Right lobe of liver (tissue), 6 donors: ENCODE results near the gene PYHIN1. TPM values are rescaled to one million over a fixed set of nuclear protein-coding genes. Genes with fewer than 3 reads are reported as not detected.

Experiments
- ATAC-seq, 4 donors: fragments of 200-7000 bp; cut with Tn5 transposase; one replicate each; pipeline ENCODE4 v1.9.1; 2020; ENCODE audit warnings: mild to moderate bottlenecking in 4 of 4, moderate library complexity in 4 of 4
- DNase-seq, 3 donors: peaks; one replicate each; pipeline ENCODE4 v3.0.0-alpha.2; 2020
- H3K27ac ChIP-seq, 3 donors: fragments of 200-600 bp; one replicate each; pipeline ENCODE4 v1.8.0; 2022
- H3K27me3 ChIP-seq, 2 donors: fragments of 200-600 bp; one replicate each; pipeline ENCODE4 v1.8.0; 2022
- H3K36me3 ChIP-seq, 4 donors: fragments of 200-600 bp; sonication (generic) in 1 of 4; one replicate each; pipeline versions ENCODE4 v1.5.1 to v1.8.0; 2017 to 2022; ENCODE audit warnings: control low read depth in 1 of 4
- H3K4me1 ChIP-seq, 4 donors: fragments of 200-600 bp; sonication (generic) in 1 of 4; one replicate each; pipeline versions ENCODE4 v1.5.1 to v1.8.0; 2017 to 2022; ENCODE audit warnings: control low read depth in 1 of 4
- H3K4me3 ChIP-seq, 3 donors: fragments of 200-600 bp; one replicate each; pipeline ENCODE4 v1.8.0; 2022
- H3K9me3 ChIP-seq, 4 donors: fragments of 200-600 bp; sonication (generic) in 1 of 4; one replicate each; pipeline versions ENCODE4 v1.5.1 to v1.8.0; 2017 to 2022; ENCODE audit warnings: control low read depth in 1 of 4
- CTCF ChIP-seq, 4 donors: fragments of 200-600 bp in 3 of 4; fragments of 450-650 bp in 1 of 4; IDR thresholded peaks; one replicate each; pipeline versions ENCODE4 v1.5.1 to v1.8.0; 2016 to 2022; ENCODE audit warnings: antibody characterized with exemption in 4 of 4, mild to moderate bottlenecking in 2 of 4
- POLR2A ChIP-seq: fragments of 450-650 bp; IDR thresholded peaks from one replicate; pipeline ENCODE4 v1.6.1; 2017; ENCODE audit warnings: antibody characterized with exemption, mild to moderate bottlenecking
- WGBS: methylation state at CpG from one replicate; pipeline ENCODE4 v1.1.6; 2018; ENCODE audit warnings: low coverage, low lambda C conversion rate; ENCODE audit not compliant: insufficient coverage; ENCODE audit errors: missing lambda C conversion rate; 5-methylcytosine and 5-hydroxymethylcytosine counted together
- intact Hi-C, 2 donors: fragments of 100-400 bp; cut with DNase I; formaldehyde crosslinking; loops; one replicate each; pipeline versions ENCODE4 v1.11.2 to v1.14.1; 2022
- long read RNA-seq: library from polyadenylated mRNA; unstranded; transcript quantifications from one replicate; pipeline ENCODE4 v2.0.0, GENCODE V29; 2019
- total RNA-seq, 6 experiments: library from RNA; depleted of rRNA in 2 of 6; stranded (reverse); fragments of >200 nt in 2 of 6; fragmentation: NEBNext Ultra II Directional in 3 of 6; extraction: Animal tissue kit (Norgen Biotek cat#: 25700) in 3 of 6; gene quantifications; one replicate each; pipeline versions ENCODE4 v1.1.0 to v1.2.4, GENCODE V29; 2016 to 2023
- donor health status: DM: no; HTN: yes; CAD: no.
- donor health status: DM: no; HTN: no; CAD: no.
- donor health status: DM: no; HTN: no; CAD: no.
- donor health status: DM: no; HTN: yes; CAD: no.
- donor health status: DM: no; HTN: yes; CAD: no.

The PYHIN1 gene
- 1 to 10 TPM in 2 of 6 experiments, under 1 TPM in 4; 0.22 to 2.2 (median 0.61) TPM for total RNA-seq
- long read RNA-seq: 0 reads

GRCh38 chr1:158931055-158931737, at the start of gene PYHIN1:
PYHIN1 (plus strand) TSS chr1:158931552; CDS start chr1:158936911, 5,359 bp downstream.
- H3K4me3 ChIP-seq: no peak within 1 kb of the TSS
- H3K9me3 ChIP-seq: no peaks in the 10 kb centered on the region
- H3K27me3 ChIP-seq: no peaks in the 10 kb centered on the region
- WGBS: 33% methylated on average over 3 of the region's 3 CpGs
- ATAC-seq (peak in 3 of 4 donors; percentile 49 to 65 (median 49)), DNase-seq (no peak)
- no peak for TF ChIP-seq CTCF (IDR thresholded peaks at IDR 0.05)
- TF ChIP-seq POLR2A: no peak
- H3K27ac ChIP-seq: no peak within 1 kb of the TSS
- no peaks in the 10 kb centered on the region for H3K4me1 ChIP-seq
- intact Hi-C loops: no loop called here
- H3K36me3 ChIP-seq: no peaks in the 10 kb centered on the region

GRCh38 chr1:158893654-158894053, 37.7 kb upstream of the PYHIN1 start:
- no peak for DNase-seq
- H3K9me3 ChIP-seq: no peaks in the 10 kb centered on the region
- no peak overlapping the region for H3K27ac ChIP-seq
- no peaks in the 10 kb centered on the region for H3K36me3 ChIP-seq
- H3K4me3 ChIP-seq: no peak overlapping the region
- TF ChIP-seq CTCF (IDR thresholded peaks at IDR 0.05) (no peak), POLR2A (no peak)
- no peak for ATAC-seq
- intact Hi-C loops: no loop called here
- no peaks in the 10 kb centered on the region for H3K4me1 ChIP-seq
- no peaks in the 10 kb centered on the region for H3K27me3 ChIP-seq

GRCh38 chr1:158898722-158899121, 32.6 kb upstream of the PYHIN1 start:
- Histone ChIP-seq H3K4me3 (no peak overlapping the region), H3K27ac (no peak overlapping the region), H3K4me1 (no peaks in the 10 kb centered on the region), H3K9me3 (no peaks in the 10 kb centered on the region), H3K36me3 (no peaks in the 10 kb centered on the region), H3K27me3 (no peaks in the 10 kb centered on the region)
- intact Hi-C loops: no loop called here
- ATAC-seq (no peak), DNase-seq (no peak)
- TF ChIP-seq CTCF (IDR thresholded peaks at IDR 0.05): no peak
- TF ChIP-seq POLR2A: no peak
- WGBS: 47% methylated on average over 2 of the region's 2 CpGs

- Histone ChIP-seq H3K27me3 (no peaks in the 10 kb centered on the region), H3K4me3 (no peak overlapping the region), H3K36me3 (no peaks in the 10 kb centered on the region), H3K9me3 (no peaks in the 10 kb centered on the region), H3K4me1 (no peaks in the 10 kb centered on the region), H3K27ac (no peak overlapping the region)
- 51% methylated on average over 3 of the region's 3 CpGs for WGBS
- TF ChIP-seq POLR2A (no peak), CTCF (IDR thresholded peaks at IDR 0.05) (no peak)
- DNase-seq (no peak), ATAC-seq (no peak)
- intact Hi-C loops: no loop called here
Observed at GRCh38 chr1:158901623-158902022, 29.7 kb upstream of the PYHIN1 start.
